ENCODE results near the gene P2RX5. TPM values are rescaled to one million over a fixed set of nuclear protein-coding genes. Genes with fewer than 3 reads are reported as not detected.
A peak's percentile ranks its signal among the peaks of the same experiment; 100 is the strongest.
"Not testable (repeated sequence)": the region's sequence is repeated elsewhere in the genome, so short reads cannot be mapped to it uniquely, and the experiment has no call there.

The P2RX5 gene
- total RNA-seq, 4 donors from 2014 or later: 0.38 to 1.1 (median 0.97) TPM; not detected in 1

DNA sequence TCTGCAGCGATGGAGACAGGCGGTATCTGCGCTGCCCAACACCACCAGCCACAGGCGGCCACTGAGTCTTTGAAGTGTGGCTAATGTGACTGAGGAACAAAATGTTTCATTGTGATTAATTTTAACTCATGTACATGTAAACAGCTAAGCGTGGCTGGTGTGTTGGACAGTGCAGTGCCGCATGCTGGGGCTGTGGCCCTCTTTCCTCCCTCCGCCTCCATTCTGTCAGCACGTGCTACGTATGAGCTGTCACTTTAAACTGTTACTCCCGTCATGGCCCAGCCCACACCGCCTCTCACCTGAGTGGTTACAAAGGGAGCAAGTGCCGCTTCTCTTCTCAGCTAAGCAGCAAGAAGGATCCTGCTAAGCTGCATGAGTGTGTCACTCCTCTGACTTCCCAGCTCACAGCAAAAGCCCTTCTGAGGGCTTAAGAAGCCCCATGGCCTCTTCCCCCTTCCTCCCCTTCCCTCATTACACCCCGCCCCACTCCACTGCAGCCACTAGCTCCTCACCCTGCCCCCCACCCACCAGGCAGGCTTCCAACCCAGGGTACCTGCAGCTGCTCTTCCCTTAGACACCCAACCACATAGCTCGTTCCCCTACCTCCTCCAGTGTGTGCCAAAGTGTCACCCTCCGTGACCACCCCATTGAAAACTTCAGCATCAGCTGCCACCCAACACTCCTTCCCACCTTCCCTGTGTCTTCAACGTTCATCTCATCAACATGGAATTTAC, 42.8 kb upstream of the P2RX5 start:
- no peaks in the 10 kb centered on the region for H3K9me3 ChIP-seq
- TF ChIP-seq CTCF (IDR thresholded peaks at IDR 0.05) (peak in 1 of 6 experiments; percentile 14), POLR2A (IDR thresholded peaks at IDR 0.05) (no peak)
- peak overlapping the region; percentile 14 to 82 (median 69) for H3K27ac ChIP-seq
- WGBS, 2 donors: 27 to 34% methylated on average over 16 of the region's 16 CpGs
- no peaks in the 10 kb centered on the region for H3K27me3 ChIP-seq
- peak overlapping the region in 3 of 4 donors; percentile 20 to 58 (median 32) for H3K4me3 ChIP-seq
- H3K36me3 ChIP-seq: no peaks in the 10 kb centered on the region
- intact Hi-C loops (cut with DNase I): loop anchor here (10.0 kb wide), 1 partner anchor 86 kb away; no protein-coding TSS in a partner anchor
- peaks cover 5 to 29% (median 14%) of the 10 kb centered on the region in 3 donors for H3K4me1 ChIP-seq
- no peak for DNase-seq

DNA sequence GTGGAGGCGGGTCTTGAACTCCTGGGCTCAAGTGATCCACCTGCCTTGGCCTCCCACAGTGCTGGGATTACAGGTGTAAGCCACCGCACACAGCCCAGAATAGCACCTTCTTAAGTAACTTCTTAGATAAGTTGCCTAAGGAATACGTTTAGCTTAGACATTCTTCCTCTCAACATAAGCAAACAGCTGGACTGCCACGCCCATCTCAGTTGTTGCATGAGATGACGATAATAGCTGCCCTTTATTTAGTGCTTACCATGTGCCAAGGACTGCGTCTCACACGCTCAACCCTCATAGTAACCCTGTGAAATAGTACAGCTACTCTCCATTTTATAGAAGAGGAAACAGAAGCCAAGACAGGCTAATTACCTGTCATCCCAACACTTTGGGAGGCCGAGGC, 39.6 kb upstream of the P2RX5 start:
- DNase-seq: no peak
- Histone ChIP-seq H3K9me3 (no peaks in the 10 kb centered on the region), H3K4me3 (no peak overlapping the region), H3K27me3 (no peaks in the 10 kb centered on the region), H3K36me3 (no peaks in the 10 kb centered on the region), H3K27ac (no peak overlapping the region), H3K4me1 (peaks cover 5 to 39% (median 22%) of the 10 kb centered on the region in 3 donors)
- WGBS, 2 donors: 58 to 61% methylated on average over 6 to 8 of the region's 8 CpGs
- intact Hi-C loops (cut with DNase I): loop anchor here (10.0 kb wide), 1 partner anchor 89 kb away; no protein-coding TSS in a partner anchor
- TF ChIP-seq CTCF (IDR thresholded peaks at IDR 0.05) (no peak), POLR2A (IDR thresholded peaks at IDR 0.05) (no peak)

GRCh38 chr17:3734911-3735276, 38.9 kb upstream of the P2RX5 start:
- intact Hi-C loops (cut with DNase I): loop anchor here (10.0 kb wide), 1 partner anchor 90 kb away; no protein-coding TSS in a partner anchor
- H3K4me3 ChIP-seq, DNase-seq, H3K27me3 ChIP-seq, H3K9me3 ChIP-seq, H3K27ac ChIP-seq, H3K36me3 ChIP-seq: not testable (repeated sequence)
- WGBS, 2 donors: 88 to 91% methylated on average over 10 of the region's 10 CpGs
- peaks cover 5 to 39% (median 22%) of the 10 kb centered on the region in 3 donors for H3K4me1 ChIP-seq

DNA sequence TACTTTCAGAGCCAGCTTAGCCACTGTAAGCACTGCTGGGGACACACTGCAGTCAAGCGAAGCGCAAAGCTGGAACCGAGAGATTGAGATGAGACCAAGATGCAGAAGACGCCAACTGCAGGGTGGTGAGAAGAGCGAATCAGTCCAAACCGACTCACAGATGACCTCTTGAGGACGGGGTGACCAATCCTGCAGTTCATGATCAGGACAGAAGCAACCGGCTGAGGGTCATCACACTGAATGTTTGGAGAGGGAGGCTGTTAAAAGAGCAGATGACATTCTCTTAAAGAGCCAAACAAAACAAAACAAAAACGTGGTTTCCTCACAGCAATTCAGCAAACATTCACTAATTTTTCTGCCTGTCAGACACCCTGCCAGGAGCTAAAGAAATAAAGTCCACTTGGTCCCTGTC, 36.3 kb upstream of the P2RX5 start:
- intact Hi-C loops (cut with DNase I): loop anchor here (10.0 kb wide), 1 partner anchor 93 kb away; no protein-coding TSS in a partner anchor
- Histone ChIP-seq H3K4me1 (peaks cover 0 to 14% (median 8%) of the 10 kb centered on the region in 3 donors), H3K27ac (peak overlapping the region in 1 of 4 donors; percentile 39), H3K4me3 (no peak overlapping the region), H3K27me3 (no peaks in the 10 kb centered on the region), H3K9me3 (no peaks in the 10 kb centered on the region), H3K36me3 (no peaks in the 10 kb centered on the region)
- no peak for TF ChIP-seq CTCF (IDR thresholded peaks at IDR 0.05)
- no peak for TF ChIP-seq POLR2A (IDR thresholded peaks at IDR 0.05)
- WGBS, 2 donors: 36 to 43% methylated on average over 8 to 9 of the region's 9 CpGs
- DNase-seq: no peak

- TF ChIP-seq CTCF (IDR thresholded peaks at IDR 0.05) (no peak), POLR2A (IDR thresholded peaks at IDR 0.05) (no peak)
- no peak for DNase-seq
- Histone ChIP-seq H3K4me1 (peaks cover 0 to 13% (median 8%) of the 10 kb centered on the region in 3 donors), H3K27me3 (no peaks in the 10 kb centered on the region), H3K4me3 (no peak overlapping the region), H3K9me3 (no peaks in the 10 kb centered on the region), H3K27ac (no peak overlapping the region), H3K36me3 (no peaks in the 10 kb centered on the region)
- intact Hi-C loops (cut with DNase I): loop anchor here (10.0 kb wide), 1 partner anchor 94 kb away; no protein-coding TSS in a partner anchor
- WGBS, 2 donors: 51 to 58% methylated on average over 4 to 5 of the region's 9 CpGs
Measured at GRCh38 chr17:3730881-3731429, 35.0 kb upstream of the P2RX5 start.
